H9 (cell line): ENCODE measurements around the gene SLC35F2. TPM values are rescaled to one million over a fixed set of nuclear protein-coding genes. Genes with fewer than 3 reads are reported as not detected.

Experiments used
- DNase-seq: peaks from one replicate; pipeline ENCODE4 v3.0.0-alpha.2; 2017
- H2AFZ ChIP-seq: one replicate; pipeline ENCODE4 v1.6.1; 2013; ENCODE audit warnings: mild to moderate bottlenecking, low read length, control low read depth, moderate library complexity
- H2AK5ac ChIP-seq: 2 replicates; pipeline ENCODE4 v1.6.1; 2013; ENCODE audit warnings: low read length, control low read depth, mixed read lengths; ENCODE audit not compliant: insufficient read length
- H2BK120ac ChIP-seq: one replicate; pipeline ENCODE4 v1.6.1; 2013; ENCODE audit warnings: low read depth, mild to moderate bottlenecking, low read length, control low read depth, inconsistent platforms; ENCODE audit not compliant: poor library complexity, severe bottlenecking
- H2BK12ac ChIP-seq: 2 replicates; pipeline ENCODE4 v1.6.1; 2013; ENCODE audit warnings: low read length, control low read depth, mixed read lengths, low read depth; ENCODE audit not compliant: insufficient read length
- H2BK15ac ChIP-seq: 2 replicates; pipeline ENCODE4 v1.6.1; 2013; ENCODE audit warnings: low read depth, low read length, control low read depth
- H2BK20ac ChIP-seq: one replicate; pipeline ENCODE4 v1.6.1; 2013; ENCODE audit warnings: low read depth, mild to moderate bottlenecking, low read length, control low read depth, inconsistent platforms; ENCODE audit not compliant: poor library complexity, severe bottlenecking
- H2BK5ac ChIP-seq: 2 replicates; pipeline ENCODE4 v1.6.1; 2013; ENCODE audit warnings: low read length, control low read depth, mixed read lengths; ENCODE audit not compliant: insufficient read length
- H3K14ac ChIP-seq: 2 replicates; pipeline ENCODE4 v1.6.1; 2013; ENCODE audit warnings: low read length, control low read depth; ENCODE audit not compliant: insufficient read depth
- H3K18ac ChIP-seq: 2 replicates; pipeline ENCODE4 v1.6.1; 2013; ENCODE audit warnings: low read depth, mild to moderate bottlenecking, mixed read lengths, low read length, control low read depth; ENCODE audit not compliant: insufficient read length
- H3K23ac ChIP-seq: 2 replicates; pipeline ENCODE4 v1.6.1; 2013; ENCODE audit warnings: low read length, control low read depth, mixed read lengths, low read depth; ENCODE audit not compliant: insufficient read length
- H3K23me2 ChIP-seq: 2 replicates; pipeline ENCODE4 v1.6.1; 2013; ENCODE audit warnings: low read depth, mild to moderate bottlenecking, mixed read lengths, low read length, control low read depth; ENCODE audit not compliant: insufficient read length, poor library complexity, severe bottlenecking
- H3K27ac ChIP-seq: 2 replicates; pipeline ENCODE4 v1.5.1; 2013; ENCODE audit warnings: low read length, control low read depth, mixed read lengths, low read depth; ENCODE audit not compliant: insufficient read length
- H3K27me3 ChIP-seq: 2 replicates; pipeline ENCODE4 v1.6.1; 2013; ENCODE audit warnings: low read length, control low read depth, inconsistent platforms; ENCODE audit not compliant: insufficient read depth
- H3K4ac ChIP-seq: 2 replicates; pipeline ENCODE4 v1.6.1; 2013; ENCODE audit warnings: low read depth, mild to moderate bottlenecking, control low read depth, inconsistent platforms, low read length, moderate library complexity
- H3K4me1 ChIP-seq: 2 replicates; pipeline ENCODE4 v1.6.1; 2013; ENCODE audit warnings: low read length, control low read depth, inconsistent platforms; ENCODE audit not compliant: insufficient read depth
- H3K4me2 ChIP-seq: 2 replicates; pipeline ENCODE4 v1.6.1; 2013; ENCODE audit warnings: low read length, control low read depth, mixed read lengths; ENCODE audit not compliant: insufficient read length, insufficient read depth
- H3K56ac ChIP-seq: 2 replicates; pipeline ENCODE4 v1.6.1; 2013; ENCODE audit warnings: low read depth, mild to moderate bottlenecking, mixed read lengths, low read length, control low read depth; ENCODE audit not compliant: insufficient read length
- H3K79me1 ChIP-seq: 2 replicates; pipeline ENCODE4 v1.6.1; 2013; ENCODE audit warnings: low read depth, mild to moderate bottlenecking, moderate library complexity, low read length, control low read depth, inconsistent platforms; ENCODE audit not compliant: insufficient read depth, poor library complexity, severe bottlenecking
- H3K79me2 ChIP-seq: 2 replicates; pipeline ENCODE4 v1.6.1; 2013; ENCODE audit warnings: low read length, control low read depth, inconsistent platforms; ENCODE audit not compliant: insufficient read depth
- H3K9ac ChIP-seq: 2 replicates; pipeline ENCODE4 v1.6.1; 2013; ENCODE audit warnings: low read length, control low read depth, mixed read lengths; ENCODE audit not compliant: insufficient read length; ENCODE audit errors: extremely low read depth
- H3K9me3 ChIP-seq: one replicate; pipeline ENCODE4 v1.6.1; 2013; ENCODE audit warnings: low read depth, low read length, inconsistent platforms; ENCODE audit not compliant: control insufficient read depth
- H3T11ph ChIP-seq: one replicate; pipeline ENCODE4 v1.6.1; 2013; ENCODE audit warnings: mild to moderate bottlenecking, low read length, control low read depth, inconsistent platforms
- H4K20me1 ChIP-seq: one replicate; pipeline ENCODE4 v1.6.1; 2013; ENCODE audit not compliant: control insufficient read depth, insufficient read length, insufficient read depth
- H4K5ac ChIP-seq: 2 replicates; pipeline ENCODE4 v1.6.1; 2013; ENCODE audit warnings: low read depth, mild to moderate bottlenecking, mixed read lengths, low read length, control low read depth; ENCODE audit not compliant: insufficient read length
- H4K8ac ChIP-seq: replicated peaks from 2 replicates; pipeline ENCODE4 v1.6.1; 2013; ENCODE audit warnings: low read length, control low read depth, mixed read lengths, low read depth; ENCODE audit not compliant: insufficient read length
- H4K91ac ChIP-seq: 2 replicates; pipeline ENCODE4 v1.6.1; 2013; ENCODE audit warnings: low read depth, mild to moderate bottlenecking, moderate library complexity, mixed read lengths, low read length, control low read depth; ENCODE audit not compliant: insufficient read length
- H3K27ac Mint-ChIP-seq, 3 experiments: 2 replicates in 2 of 3; 3 replicates in 1 of 3; pipeline ENCODE4 v1.8.0; 2020 to 2021; ENCODE audit warnings: mixed read lengths in 3 of 3, mild to moderate bottlenecking in 1 of 3, moderate library complexity in 1 of 3
- H3K27me3 Mint-ChIP-seq: 2 replicates; pipeline ENCODE4 v1.8.0; 2021; ENCODE audit warnings: low read depth, mild to moderate bottlenecking, moderate library complexity, mixed read lengths
- H3K36me3 Mint-ChIP-seq, 3 experiments: 2 replicates in 2 of 3; 3 replicates in 1 of 3; pipeline ENCODE4 v1.8.0; 2020 to 2021; ENCODE audit warnings: low read depth in 3 of 3, mixed read lengths in 3 of 3; ENCODE audit not compliant: insufficient read depth in 1 of 3
- H3K4me1 Mint-ChIP-seq, 2 experiments: 2 replicates each; pipeline ENCODE4 v1.8.0; 2020; ENCODE audit warnings: mixed read lengths in 2 of 2
- H3K4me3 Mint-ChIP-seq, 2 experiments: 2 replicates in 1 of 2; 3 replicates in 1 of 2; pipeline ENCODE4 v1.8.0; 2020 to 2021; ENCODE audit warnings: mild to moderate bottlenecking in 2 of 2, mixed read lengths in 2 of 2, moderate library complexity in 1 of 2
- H3K9me3 Mint-ChIP-seq, 2 experiments: 2 replicates in 1 of 2; 3 replicates in 1 of 2; pipeline ENCODE4 v1.8.0; 2020; ENCODE audit warnings: mild to moderate bottlenecking in 2 of 2, mixed read lengths in 2 of 2, moderate library complexity in 1 of 2
- WGBS: extraction: QIAGEN DNeasy Blood & Tissue Kit; methylation state at CpG from one replicate; pipeline ENCODE4 v1.1.7; 2013; ENCODE audit warnings: missing lambda C conversion rate, low lambda C conversion rate, mixed read lengths; ENCODE audit not compliant: insufficient read length; ENCODE audit errors: extremely low coverage; 5-methylcytosine and 5-hydroxymethylcytosine counted together
- total RNA-seq: library from RNA; stranded (reverse); gene quantifications from 2 replicates; pipeline ENCODE4 v1.2.1, GENCODE V29; 2021
- TF ChIP-seq, protein P1 (sequence below): fragments of 200-600 bp; sonication (generic); conservative IDR thresholded peaks from 3 replicates; pipeline ENCODE4 v1.8.0; 2021; ENCODE audit warnings: antibody characterized with exemption, mild to moderate bottlenecking

Gene SLC35F2
- total RNA-seq, 1 experiment from 2014 or later, result 24.0 TPM

DNA sequence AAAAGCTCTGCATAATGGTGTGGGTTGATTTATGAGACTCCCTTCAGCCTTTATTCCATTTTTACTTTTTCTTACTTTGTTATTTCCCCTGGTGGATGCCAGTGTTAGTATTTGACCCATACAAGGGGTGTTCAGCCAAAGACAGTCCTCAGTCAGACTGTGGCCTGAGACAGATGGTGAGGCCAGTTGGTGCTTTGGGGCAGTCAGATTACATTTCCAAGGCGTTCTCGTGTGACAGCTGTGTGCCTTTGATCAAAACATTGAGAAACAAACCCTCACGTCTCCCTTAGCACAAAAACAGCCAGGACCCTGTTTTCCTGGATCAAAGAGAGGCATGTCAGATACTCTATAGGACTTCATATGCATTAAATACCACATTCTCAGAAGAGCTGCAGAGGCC, 115.4 kb downstream of the SLC35F2 start:
- Histone ChIP-seq H2AK5ac (no peak overlapping the region), H3K9ac (no peak overlapping the region), H2BK120ac (no peak overlapping the region), H3K4me1 (no peaks in the 10 kb centered on the region), H3K9me3 (no peaks in the 10 kb centered on the region), H3K4me2 (no peak overlapping the region), H3K23me2 (no peaks in the 10 kb centered on the region), H3K23ac (no peak overlapping the region), H4K20me1 (no peaks in the 10 kb centered on the region), H3K18ac (no peak overlapping the region), H4K5ac (no peak overlapping the region), H2BK15ac (no peak overlapping the region), H3K14ac (no peak overlapping the region), H2BK5ac (no peak overlapping the region), H3K56ac (no peak overlapping the region), H3K4ac (no peak overlapping the region), H2BK12ac (no peak overlapping the region), H3T11ph (no peak overlapping the region), H4K91ac (no peak overlapping the region), H4K8ac (no peak overlapping the region), H3K27me3 (no peaks in the 10 kb centered on the region), H3K27ac (no peak overlapping the region), H3K79me1 (no peaks in the 10 kb centered on the region), H3K79me2 (no peaks in the 10 kb centered on the region), H2BK20ac (no peak overlapping the region), H2AFZ (no peak overlapping the region)
- WGBS, result no CpG with 5 or more reads among the region's 3 CpGs
- TF ChIP-seq, protein P1, sequence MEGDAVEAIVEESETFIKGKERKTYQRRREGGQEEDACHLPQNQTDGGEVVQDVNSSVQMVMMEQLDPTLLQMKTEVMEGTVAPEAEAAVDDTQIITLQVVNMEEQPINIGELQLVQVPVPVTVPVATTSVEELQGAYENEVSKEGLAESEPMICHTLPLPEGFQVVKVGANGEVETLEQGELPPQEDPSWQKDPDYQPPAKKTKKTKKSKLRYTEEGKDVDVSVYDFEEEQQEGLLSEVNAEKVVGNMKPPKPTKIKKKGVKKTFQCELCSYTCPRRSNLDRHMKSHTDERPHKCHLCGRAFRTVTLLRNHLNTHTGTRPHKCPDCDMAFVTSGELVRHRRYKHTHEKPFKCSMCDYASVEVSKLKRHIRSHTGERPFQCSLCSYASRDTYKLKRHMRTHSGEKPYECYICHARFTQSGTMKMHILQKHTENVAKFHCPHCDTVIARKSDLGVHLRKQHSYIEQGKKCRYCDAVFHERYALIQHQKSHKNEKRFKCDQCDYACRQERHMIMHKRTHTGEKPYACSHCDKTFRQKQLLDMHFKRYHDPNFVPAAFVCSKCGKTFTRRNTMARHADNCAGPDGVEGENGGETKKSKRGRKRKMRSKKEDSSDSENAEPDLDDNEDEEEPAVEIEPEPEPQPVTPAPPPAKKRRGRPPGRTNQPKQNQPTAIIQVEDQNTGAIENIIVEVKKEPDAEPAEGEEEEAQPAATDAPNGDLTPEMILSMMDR, result no peak
- H3K9me3 Mint-ChIP-seq, result peaks cover 2 to 11% of the 10 kb centered on the region in 2 experiments; a peak in 4 of 5 replicates
- H3K36me3 Mint-ChIP-seq, result peaks cover 0 to 11% (median 0%) of the 10 kb centered on the region in 3 experiments; a peak in 2 of 7 replicates
- peaks cover 12% of the 10 kb centered on the region for H3K27me3 Mint-ChIP-seq
- H3K4me3 Mint-ChIP-seq, result no peak overlapping the region
- no peak overlapping the region for H3K27ac Mint-ChIP-seq
- DNase-seq, result no peak
- H3K4me1 Mint-ChIP-seq, result peaks cover 12 to 20% of the 10 kb centered on the region in 2 experiments
